Loucy (cell line): Measurements from ENCODE around the gene ACTL7B.

Experiments
- CTCF ChIP-seq: fragments of 200-600 bp; sonication (generic); conservative IDR thresholded peaks from 2 replicates; pipeline ENCODE4 v1.5.1; 2014; ENCODE audit warnings: mild to moderate bottlenecking, antibody characterized with exemption, low read length
- EZH2phosphoT487 ChIP-seq: fragments of 200-600 bp; IDR thresholded peaks from 2 replicates; pipeline ENCODE4 v1.6.1; 2018; ENCODE audit warnings: antibody characterized with exemption, mild to moderate bottlenecking, moderate library complexity, borderline replicate concordance

DNA sequence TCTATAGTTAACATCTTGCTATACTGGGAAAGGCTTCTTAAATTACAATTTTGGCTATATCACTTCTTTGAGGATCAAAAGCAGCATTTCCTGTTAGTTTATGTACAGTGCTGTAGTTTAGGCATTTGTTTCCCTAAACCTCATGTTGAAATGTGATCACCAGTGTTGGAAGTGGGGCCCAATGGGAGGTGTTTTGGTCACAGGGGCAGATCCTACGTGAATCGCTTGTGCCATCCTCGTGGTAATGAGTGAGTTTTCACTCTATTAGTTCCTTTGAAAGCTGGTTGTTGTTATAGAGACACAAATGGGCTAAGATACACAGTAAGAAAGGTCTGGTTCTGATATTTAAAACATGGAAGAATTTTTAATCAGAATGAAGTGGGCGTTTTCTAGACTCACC is 12.0 kb upstream of the ACTL7B start:
- TF ChIP-seq CTCF = no peak
- TF ChIP-seq EZH2phosphoT487 = no peak
